Measurements from ENCODE around the gene MSMB. TPM values are rescaled to one million over a fixed set of nuclear protein-coding genes. Genes with fewer than 3 reads are reported as not detected.

MSMB gene
- total RNA-seq, 1 donor from 2014 or later: 5.3 TPM

DNA sequence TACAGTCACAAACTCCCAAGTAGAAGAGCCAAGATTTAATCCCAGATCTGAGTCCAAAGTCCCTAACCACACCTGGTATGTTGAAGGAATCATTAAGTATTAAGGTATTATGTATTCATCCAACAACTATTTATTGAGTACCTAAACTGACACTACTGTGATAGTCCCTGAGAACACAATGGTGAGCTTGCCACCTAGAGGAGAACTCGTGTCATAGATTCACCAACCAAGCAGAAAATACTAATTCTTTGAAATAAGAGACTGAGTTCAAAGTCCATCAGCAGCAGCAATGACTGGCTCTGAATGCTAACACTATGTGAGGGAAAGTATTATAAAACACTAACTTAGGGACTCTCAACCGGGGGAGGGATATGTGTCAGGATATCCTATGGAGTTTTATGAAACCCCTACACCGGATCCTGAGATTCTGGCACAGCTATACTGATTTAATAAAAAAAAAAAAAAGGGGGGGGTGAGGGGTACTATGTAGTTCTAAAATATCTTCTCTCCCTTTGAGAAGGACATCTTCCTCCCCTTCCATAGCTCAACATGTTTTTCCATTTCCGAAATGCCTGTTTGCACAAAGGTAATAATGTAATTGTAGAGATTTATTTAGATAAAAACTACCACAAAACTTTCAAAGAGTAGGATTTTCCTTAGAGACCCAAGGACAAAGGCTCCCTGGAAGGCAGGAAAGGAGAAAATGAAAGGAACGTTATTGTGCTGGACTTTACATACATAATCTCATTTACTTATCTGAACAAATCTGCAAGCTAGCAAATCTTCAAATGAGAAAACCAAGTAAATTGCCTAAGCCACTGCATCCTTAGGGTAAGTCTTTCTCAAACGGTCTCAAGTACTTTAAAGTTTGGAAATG, 17.2 kb downstream of the MSMB start:
- intact Hi-C loops (cut with DNase I): no loop called here
- ATAC-seq (peak; percentile 9 to 49), DNase-seq (no peak)
- peaks cover 59% of the 10 kb centered on the region for H3K4me1 ChIP-seq
- TF ChIP-seq, protein P1, sequence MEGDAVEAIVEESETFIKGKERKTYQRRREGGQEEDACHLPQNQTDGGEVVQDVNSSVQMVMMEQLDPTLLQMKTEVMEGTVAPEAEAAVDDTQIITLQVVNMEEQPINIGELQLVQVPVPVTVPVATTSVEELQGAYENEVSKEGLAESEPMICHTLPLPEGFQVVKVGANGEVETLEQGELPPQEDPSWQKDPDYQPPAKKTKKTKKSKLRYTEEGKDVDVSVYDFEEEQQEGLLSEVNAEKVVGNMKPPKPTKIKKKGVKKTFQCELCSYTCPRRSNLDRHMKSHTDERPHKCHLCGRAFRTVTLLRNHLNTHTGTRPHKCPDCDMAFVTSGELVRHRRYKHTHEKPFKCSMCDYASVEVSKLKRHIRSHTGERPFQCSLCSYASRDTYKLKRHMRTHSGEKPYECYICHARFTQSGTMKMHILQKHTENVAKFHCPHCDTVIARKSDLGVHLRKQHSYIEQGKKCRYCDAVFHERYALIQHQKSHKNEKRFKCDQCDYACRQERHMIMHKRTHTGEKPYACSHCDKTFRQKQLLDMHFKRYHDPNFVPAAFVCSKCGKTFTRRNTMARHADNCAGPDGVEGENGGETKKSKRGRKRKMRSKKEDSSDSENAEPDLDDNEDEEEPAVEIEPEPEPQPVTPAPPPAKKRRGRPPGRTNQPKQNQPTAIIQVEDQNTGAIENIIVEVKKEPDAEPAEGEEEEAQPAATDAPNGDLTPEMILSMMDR (IDR thresholded peaks at IDR 0.05): peak; percentile 61
- H3K4me3 ChIP-seq: peak overlapping the region; percentile 83
- no peaks in the 10 kb centered on the region for H3K36me3 ChIP-seq
- H3K27me3 ChIP-seq (ENCODE audit: low read depth): no peaks in the 10 kb centered on the region
- H3K27ac ChIP-seq: peak overlapping the region; percentile 93
- no peaks in the 10 kb centered on the region for H3K9me3 ChIP-seq

DNA sequence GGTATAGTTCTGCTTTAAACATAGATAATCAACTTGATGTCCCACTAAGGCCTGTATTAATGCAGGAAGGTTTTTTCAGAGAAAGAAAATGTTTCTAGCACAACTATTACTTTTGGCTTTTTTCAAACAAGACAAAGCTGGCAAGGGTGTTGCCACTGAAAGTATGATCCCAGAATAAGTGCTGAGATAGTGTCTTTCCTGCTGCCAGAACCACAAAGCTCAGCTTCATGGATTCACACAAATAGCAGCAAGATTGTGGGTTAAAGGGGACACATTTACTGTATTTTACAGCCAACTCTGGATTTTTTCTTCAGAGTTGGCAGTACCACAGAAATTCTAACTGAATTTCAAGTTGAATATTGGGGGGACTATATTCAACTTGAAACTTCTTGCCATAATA, 20.0 kb downstream of the MSMB start:
- no peak overlapping the region for H3K27ac ChIP-seq
- no peak overlapping the region for H3K4me3 ChIP-seq
- ATAC-seq (no peak), DNase-seq (no peak)
- intact Hi-C loops (cut with DNase I): no loop called here
- no peaks in the 10 kb centered on the region for H3K36me3 ChIP-seq
- peaks cover 78% of the 10 kb centered on the region for H3K4me1 ChIP-seq
- no peaks in the 10 kb centered on the region for H3K9me3 ChIP-seq
- TF ChIP-seq, protein P1 (IDR thresholded peaks at IDR 0.05): no peak
- no peaks in the 10 kb centered on the region for H3K27me3 ChIP-seq (ENCODE audit: low read depth)

DNA sequence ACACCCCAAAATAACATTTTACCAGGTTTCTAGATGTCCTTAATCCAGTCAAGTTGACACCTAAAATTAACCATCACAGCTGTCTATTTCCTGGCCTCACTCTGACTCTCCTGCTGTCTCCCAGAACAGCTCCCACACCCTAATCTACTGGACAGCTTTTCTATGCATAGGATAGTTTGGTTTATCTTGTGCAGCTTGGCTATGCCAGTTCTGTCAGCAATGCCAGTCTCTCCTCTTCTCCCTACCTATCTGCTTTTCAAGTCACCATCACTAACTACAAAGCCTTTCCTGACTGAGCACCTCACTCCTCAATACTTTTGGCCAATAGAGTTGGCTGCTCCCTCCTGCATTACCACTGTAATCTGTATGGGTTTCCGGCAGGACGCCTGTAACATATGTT, 20.7 kb downstream of the MSMB start:
- Histone ChIP-seq H3K4me1 (peaks cover 85% of the 10 kb centered on the region), H3K4me3 (no peak overlapping the region), H3K27me3 (ENCODE audit: low read depth) (no peaks in the 10 kb centered on the region), H3K36me3 (no peaks in the 10 kb centered on the region), H3K27ac (no peak overlapping the region), H3K9me3 (no peaks in the 10 kb centered on the region)
- ATAC-seq (no peak), DNase-seq (no peak)
- intact Hi-C loops (cut with DNase I): no loop called here
- TF ChIP-seq, protein P1 (IDR thresholded peaks at IDR 0.05): no peak

DNA sequence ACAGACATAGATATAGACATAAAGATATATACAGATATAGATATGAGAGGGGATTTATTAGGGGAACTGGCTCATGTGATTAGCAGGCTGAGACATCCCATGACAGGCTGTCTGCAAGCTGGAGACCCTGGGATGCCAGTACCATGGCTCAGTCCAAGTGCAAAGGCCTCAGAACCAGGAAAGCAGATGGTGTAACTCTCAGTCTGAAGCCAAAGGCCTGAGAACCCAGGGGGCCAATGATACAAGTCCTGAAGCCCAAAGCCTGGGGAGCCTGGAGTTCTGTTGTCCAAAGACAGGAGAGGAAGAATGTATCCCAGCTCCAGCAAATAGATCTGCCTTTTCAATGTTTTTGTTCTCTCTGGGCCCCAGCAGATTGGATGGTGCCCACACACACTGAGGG, 21.1 kb downstream of the MSMB start:
- H3K4me1 ChIP-seq: peaks cover 89% of the 10 kb centered on the region
- TF ChIP-seq, protein P1 (IDR thresholded peaks at IDR 0.05): no peak
- ATAC-seq (no peak), DNase-seq (no peak)
- H3K4me3 ChIP-seq: no peak overlapping the region
- no peaks in the 10 kb centered on the region for H3K27me3 ChIP-seq (ENCODE audit: low read depth)
- no peaks in the 10 kb centered on the region for H3K36me3 ChIP-seq
- no peak overlapping the region for H3K27ac ChIP-seq
- intact Hi-C loops (cut with DNase I): no loop called here
- no peaks in the 10 kb centered on the region for H3K9me3 ChIP-seq

DNA sequence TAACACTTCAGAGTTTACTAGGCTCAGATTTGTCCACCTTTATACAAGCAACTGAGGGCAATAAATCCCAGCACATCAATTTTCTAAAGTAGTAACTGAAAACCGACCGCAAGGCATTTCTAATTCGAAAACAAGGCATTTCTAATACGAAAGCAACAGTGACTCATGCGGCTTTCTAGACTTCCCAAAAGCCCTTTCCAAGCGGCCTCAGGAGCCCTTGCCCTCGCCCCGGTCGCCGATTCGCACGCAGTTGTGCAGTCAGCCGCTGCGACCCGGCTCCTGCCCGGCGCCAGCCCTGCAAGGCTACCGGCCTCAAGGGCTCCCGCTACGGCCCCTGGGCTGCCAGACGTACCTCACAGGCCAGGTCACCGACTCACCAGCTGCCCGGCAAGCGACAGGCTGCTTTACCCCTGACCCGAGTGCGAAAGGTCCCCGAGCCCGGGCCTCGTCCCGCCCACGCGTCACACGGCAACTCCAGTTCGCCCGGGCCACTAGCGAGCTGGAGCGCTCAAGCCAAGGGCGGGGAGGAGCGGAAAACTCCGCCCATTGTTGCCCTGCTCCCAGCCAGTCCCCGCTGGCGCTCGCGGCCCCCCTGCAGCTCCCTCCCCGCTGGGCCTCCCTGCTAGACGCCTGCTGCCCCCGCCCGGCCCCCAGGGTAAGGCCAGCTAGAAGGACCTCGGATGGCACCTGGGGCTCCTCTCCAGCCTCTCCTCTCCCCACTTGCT, 22.9 kb downstream of the MSMB start:
- no peaks in the 10 kb centered on the region for H3K9me3 ChIP-seq
- DNase-seq (peak; percentile 98), ATAC-seq (peak; percentile 96 to 98)
- peak overlapping the region; percentile 93 for H3K27ac ChIP-seq
- H3K4me3 ChIP-seq: peak overlapping the region; percentile 82
- TF ChIP-seq, protein P1 (IDR thresholded peaks at IDR 0.05): peak; percentile 49
- intact Hi-C loops (cut with DNase I): no loop called here
- no peaks in the 10 kb centered on the region for H3K27me3 ChIP-seq (ENCODE audit: low read depth)
- no peaks in the 10 kb centered on the region for H3K36me3 ChIP-seq
- peaks cover 90% of the 10 kb centered on the region for H3K4me1 ChIP-seq
